ENCODE data around the gene RAB6B.

RAB6B gene

GRCh38 chr3:133856316-133856715 is 39.4 kb downstream of the RAB6B start:
- DNase-seq (ENCODE audit: low read depth), result no peak

- no peak for DNase-seq (ENCODE audit: low read depth)
Measured at GRCh38 chr3:133855772-133856171, 39.9 kb downstream of the RAB6B start.

GRCh38 chr3:133855002-133855370 is 40.7 kb downstream of the RAB6B start:
- DNase-seq (ENCODE audit: low read depth), result no peak

GRCh38 chr3:133854264-133855001 is 41.2 kb downstream of the RAB6B start:
- DNase-seq (ENCODE audit: low read depth), result no peak

- no peak for DNase-seq (ENCODE audit: low read depth)
Measured at GRCh38 chr3:133853925-133854227, 41.8 kb downstream of the RAB6B start.

- no peak for DNase-seq (ENCODE audit: low read depth)
Measured at GRCh38 chr3:133853063-133853924, 42.4 kb downstream of the RAB6B start.

- no peak for DNase-seq (ENCODE audit: low read depth)
Measured at GRCh38 chr3:133851931-133852330, 43.8 kb downstream of the RAB6B start.

GRCh38 chr3:133851266-133851906 is 44.3 kb downstream of the RAB6B start:
- DNase-seq (ENCODE audit: low read depth), result no peak

- DNase-seq (ENCODE audit: low read depth), result no peak
Measured at GRCh38 chr3:133850034-133850433, 45.6 kb downstream of the RAB6B start.

- DNase-seq (ENCODE audit: low read depth), result no peak
Measured at GRCh38 chr3:133849346-133849745, 46.3 kb downstream of the RAB6B start.

GRCh38 chr3:133845127-133845526 is 50.6 kb downstream of the RAB6B start:
- no peak for DNase-seq (ENCODE audit: low read depth)

GRCh38 chr3:133843634-133844033 is 52.0 kb downstream of the RAB6B start:
- no peak for DNase-seq (ENCODE audit: low read depth)

GRCh38 chr3:133842158-133842557 is 53.5 kb downstream of the RAB6B start:
- DNase-seq (ENCODE audit: low read depth), result no peak

- DNase-seq (ENCODE audit: low read depth), result no peak
Measured at GRCh38 chr3:133841196-133841595, 54.5 kb downstream of the RAB6B start.

GRCh38 chr3:133840767-133841166 is 54.9 kb downstream of the RAB6B start:
- no peak for DNase-seq (ENCODE audit: low read depth)

- DNase-seq (ENCODE audit: low read depth), result no peak
Measured at GRCh38 chr3:133840055-133840737, 55.5 kb downstream of the RAB6B start.

GRCh38 chr3:133838916-133839800 is 56.5 kb downstream of the RAB6B start:
- DNase-seq (ENCODE audit: low read depth), result no peak

GRCh38 chr3:133838296-133838789 is 57.3 kb downstream of the RAB6B start:
- no peak for DNase-seq (ENCODE audit: low read depth)

- DNase-seq (ENCODE audit: low read depth), result no peak
Measured at GRCh38 chr3:133837487-133838295, 58.0 kb downstream of the RAB6B start.

- DNase-seq (ENCODE audit: low read depth), result no peak
Measured at GRCh38 chr3:133836497-133837158, 59.1 kb downstream of the RAB6B start.
